ENCODE data around the gene IL20RB.
"Not testable (repeated sequence)": the region's sequence is repeated elsewhere in the genome, so short reads cannot be mapped to it uniquely, and the experiment has no call there.

Gene IL20RB

GRCh38 chr3:136969539-136969938 lies 11.8 kb downstream of the IL20RB start:
- H3K9ac ChIP-seq (ENCODE audit: low read length); H3K27me3 ChIP-seq (ENCODE audit: control insufficient read depth, insufficient read depth, low read length); H3K9me3 ChIP-seq (ENCODE audit: control insufficient read depth, low read length); H3K36me3 ChIP-seq (ENCODE audit: control insufficient read depth, insufficient read depth, low read length); H3K4me1 ChIP-seq (ENCODE audit: control insufficient read depth, insufficient read depth, low read length); H3K4me3 ChIP-seq (ENCODE audit: low read length): not testable (repeated sequence)

- H3K4me1 ChIP-seq (ENCODE audit: control insufficient read depth, insufficient read depth, low read length), result no peaks in the 10 kb centered on the region
- no peaks in the 10 kb centered on the region for H3K36me3 ChIP-seq (ENCODE audit: control insufficient read depth, insufficient read depth, low read length)
- no peaks in the 10 kb centered on the region for H3K27me3 ChIP-seq (ENCODE audit: control insufficient read depth, insufficient read depth, low read length)
- no peak overlapping the region for H3K9ac ChIP-seq (ENCODE audit: low read length)
- no peaks in the 10 kb centered on the region for H3K9me3 ChIP-seq (ENCODE audit: control insufficient read depth, low read length)
- H3K4me3 ChIP-seq (ENCODE audit: low read length), result no peak overlapping the region
Observed at GRCh38 chr3:136973352-136973751, 15.6 kb downstream of the IL20RB start.

- no peak overlapping the region for H3K9ac ChIP-seq (ENCODE audit: low read length)
- H3K4me3 ChIP-seq (ENCODE audit: low read length), result no peak overlapping the region
- H3K4me1 ChIP-seq (ENCODE audit: control insufficient read depth, insufficient read depth, low read length), result no peaks in the 10 kb centered on the region
- H3K27me3 ChIP-seq (ENCODE audit: control insufficient read depth, insufficient read depth, low read length), result no peaks in the 10 kb centered on the region
- H3K9me3 ChIP-seq (ENCODE audit: control insufficient read depth, low read length), result no peaks in the 10 kb centered on the region
- no peaks in the 10 kb centered on the region for H3K36me3 ChIP-seq (ENCODE audit: control insufficient read depth, insufficient read depth, low read length)
Observed at GRCh38 chr3:136974670-136975069, 16.9 kb downstream of the IL20RB start.

- Histone ChIP-seq H3K9ac (ENCODE audit: low read length) (no peak overlapping the region), H3K36me3 (ENCODE audit: control insufficient read depth, insufficient read depth, low read length) (no peaks in the 10 kb centered on the region), H3K4me1 (ENCODE audit: control insufficient read depth, insufficient read depth, low read length) (no peaks in the 10 kb centered on the region), H3K27me3 (ENCODE audit: control insufficient read depth, insufficient read depth, low read length) (no peaks in the 10 kb centered on the region), H3K9me3 (ENCODE audit: control insufficient read depth, low read length) (no peaks in the 10 kb centered on the region), H3K4me3 (ENCODE audit: low read length) (no peak overlapping the region)
Observed at GRCh38 chr3:136979204-136979603, 21.4 kb downstream of the IL20RB start.

GRCh38 chr3:136979684-136980083 lies 21.9 kb downstream of the IL20RB start:
- Histone ChIP-seq H3K9ac (ENCODE audit: low read length) (no peak overlapping the region), H3K36me3 (ENCODE audit: control insufficient read depth, insufficient read depth, low read length) (no peaks in the 10 kb centered on the region), H3K4me1 (ENCODE audit: control insufficient read depth, insufficient read depth, low read length) (no peaks in the 10 kb centered on the region), H3K9me3 (ENCODE audit: control insufficient read depth, low read length) (no peaks in the 10 kb centered on the region), H3K4me3 (ENCODE audit: low read length) (no peak overlapping the region), H3K27me3 (ENCODE audit: control insufficient read depth, insufficient read depth, low read length) (no peaks in the 10 kb centered on the region)

GRCh38 chr3:136982033-136982432 lies 24.2 kb downstream of the IL20RB start:
- Histone ChIP-seq H3K36me3 (ENCODE audit: control insufficient read depth, insufficient read depth, low read length) (no peaks in the 10 kb centered on the region), H3K9me3 (ENCODE audit: control insufficient read depth, low read length) (no peaks in the 10 kb centered on the region), H3K4me1 (ENCODE audit: control insufficient read depth, insufficient read depth, low read length) (no peaks in the 10 kb centered on the region), H3K9ac (ENCODE audit: low read length) (no peak overlapping the region), H3K4me3 (ENCODE audit: low read length) (no peak overlapping the region), H3K27me3 (ENCODE audit: control insufficient read depth, insufficient read depth, low read length) (no peaks in the 10 kb centered on the region)

- no peaks in the 10 kb centered on the region for H3K36me3 ChIP-seq (ENCODE audit: control insufficient read depth, insufficient read depth, low read length)
- H3K4me3 ChIP-seq (ENCODE audit: low read length), result no peak overlapping the region
- no peak overlapping the region for H3K9ac ChIP-seq (ENCODE audit: low read length)
- no peaks in the 10 kb centered on the region for H3K9me3 ChIP-seq (ENCODE audit: control insufficient read depth, low read length)
- H3K4me1 ChIP-seq (ENCODE audit: control insufficient read depth, insufficient read depth, low read length), result no peaks in the 10 kb centered on the region
- no peaks in the 10 kb centered on the region for H3K27me3 ChIP-seq (ENCODE audit: control insufficient read depth, insufficient read depth, low read length)
Observed at GRCh38 chr3:136982520-136983138, 24.8 kb downstream of the IL20RB start.

GRCh38 chr3:136984837-136985236 lies 27.1 kb downstream of the IL20RB start:
- H3K4me3 ChIP-seq (ENCODE audit: low read length), result no peak overlapping the region
- H3K9me3 ChIP-seq (ENCODE audit: control insufficient read depth, low read length), result no peaks in the 10 kb centered on the region
- H3K9ac ChIP-seq (ENCODE audit: low read length), result no peak overlapping the region
- H3K27me3 ChIP-seq (ENCODE audit: control insufficient read depth, insufficient read depth, low read length), result no peaks in the 10 kb centered on the region
- H3K36me3 ChIP-seq (ENCODE audit: control insufficient read depth, insufficient read depth, low read length), result no peaks in the 10 kb centered on the region
- no peaks in the 10 kb centered on the region for H3K4me1 ChIP-seq (ENCODE audit: control insufficient read depth, insufficient read depth, low read length)

GRCh38 chr3:136987398-136987980 lies 29.7 kb downstream of the IL20RB start:
- not testable (repeated sequence) for H3K9me3 ChIP-seq (ENCODE audit: control insufficient read depth, low read length); H3K4me1 ChIP-seq (ENCODE audit: control insufficient read depth, insufficient read depth, low read length)

GRCh38 chr3:136988651-136989050 lies 30.9 kb downstream of the IL20RB start:
- H3K9me3 ChIP-seq (ENCODE audit: control insufficient read depth, low read length), result no peaks in the 10 kb centered on the region
- no peaks in the 10 kb centered on the region for H3K36me3 ChIP-seq (ENCODE audit: control insufficient read depth, insufficient read depth, low read length)
- H3K4me1 ChIP-seq (ENCODE audit: control insufficient read depth, insufficient read depth, low read length), result no peaks in the 10 kb centered on the region
- no peaks in the 10 kb centered on the region for H3K27me3 ChIP-seq (ENCODE audit: control insufficient read depth, insufficient read depth, low read length)
- no peak overlapping the region for H3K9ac ChIP-seq (ENCODE audit: low read length)
- H3K4me3 ChIP-seq (ENCODE audit: low read length), result no peak overlapping the region

More at GRCh38 chr3:136987398-136987980, 29.7 kb downstream of the IL20RB start:
- not testable (repeated sequence) for H3K36me3 ChIP-seq (ENCODE audit: control insufficient read depth, insufficient read depth, low read length); H3K4me3 ChIP-seq (ENCODE audit: low read length); H3K27me3 ChIP-seq (ENCODE audit: control insufficient read depth, insufficient read depth, low read length); H3K9ac ChIP-seq (ENCODE audit: low read length)

GRCh38 chr3:136989781-136990524 lies 32.2 kb downstream of the IL20RB start:
- no peak overlapping the region for H3K4me3 ChIP-seq (ENCODE audit: low read length)
- H3K9ac ChIP-seq (ENCODE audit: low read length), result no peak overlapping the region
- H3K9me3 ChIP-seq (ENCODE audit: control insufficient read depth, low read length), result no peaks in the 10 kb centered on the region
- H3K27me3 ChIP-seq (ENCODE audit: control insufficient read depth, insufficient read depth, low read length), result no peaks in the 10 kb centered on the region
- no peaks in the 10 kb centered on the region for H3K36me3 ChIP-seq (ENCODE audit: control insufficient read depth, insufficient read depth, low read length)
- peaks cover 6% of the 10 kb centered on the region for H3K4me1 ChIP-seq (ENCODE audit: control insufficient read depth, insufficient read depth, low read length)

- H3K4me3 ChIP-seq (ENCODE audit: low read length), result no peak overlapping the region
- peaks cover 15% of the 10 kb centered on the region for H3K4me1 ChIP-seq (ENCODE audit: control insufficient read depth, insufficient read depth, low read length)
Observed at GRCh38 chr3:136990826-136991225, 33.0 kb downstream of the IL20RB start.

More at GRCh38 chr3:136990826-136991225, 33.0 kb downstream of the IL20RB start:
- no peaks in the 10 kb centered on the region for H3K9me3 ChIP-seq (ENCODE audit: control insufficient read depth, low read length)
- no peaks in the 10 kb centered on the region for H3K27me3 ChIP-seq (ENCODE audit: control insufficient read depth, insufficient read depth, low read length)
- H3K36me3 ChIP-seq (ENCODE audit: control insufficient read depth, insufficient read depth, low read length), result no peaks in the 10 kb centered on the region
- H3K9ac ChIP-seq (ENCODE audit: low read length), result no peak overlapping the region
